Measurements from ENCODE around the gene DYSF.

- TF ChIP-seq POLR2AphosphoS5 (IDR thresholded peaks at IDR 0.05; ENCODE audit: low read depth, low read length) (no peak), REST (IDR thresholded peaks at IDR 0.05; ENCODE audit: insufficient read depth in 1 of 2, low read depth in 2 of 2, low read length in 2 of 2) (no peak)
Measured at GRCh38 chr2:71555798-71556454, 102.6 kb downstream of the DYSF start.

Data from PFSK-1 (cell line).